ENCODE data around the gene EXOC6.
A peak's percentile ranks its signal among the peaks of the same experiment; 100 is the strongest.

The EXOC6 gene

DNA sequence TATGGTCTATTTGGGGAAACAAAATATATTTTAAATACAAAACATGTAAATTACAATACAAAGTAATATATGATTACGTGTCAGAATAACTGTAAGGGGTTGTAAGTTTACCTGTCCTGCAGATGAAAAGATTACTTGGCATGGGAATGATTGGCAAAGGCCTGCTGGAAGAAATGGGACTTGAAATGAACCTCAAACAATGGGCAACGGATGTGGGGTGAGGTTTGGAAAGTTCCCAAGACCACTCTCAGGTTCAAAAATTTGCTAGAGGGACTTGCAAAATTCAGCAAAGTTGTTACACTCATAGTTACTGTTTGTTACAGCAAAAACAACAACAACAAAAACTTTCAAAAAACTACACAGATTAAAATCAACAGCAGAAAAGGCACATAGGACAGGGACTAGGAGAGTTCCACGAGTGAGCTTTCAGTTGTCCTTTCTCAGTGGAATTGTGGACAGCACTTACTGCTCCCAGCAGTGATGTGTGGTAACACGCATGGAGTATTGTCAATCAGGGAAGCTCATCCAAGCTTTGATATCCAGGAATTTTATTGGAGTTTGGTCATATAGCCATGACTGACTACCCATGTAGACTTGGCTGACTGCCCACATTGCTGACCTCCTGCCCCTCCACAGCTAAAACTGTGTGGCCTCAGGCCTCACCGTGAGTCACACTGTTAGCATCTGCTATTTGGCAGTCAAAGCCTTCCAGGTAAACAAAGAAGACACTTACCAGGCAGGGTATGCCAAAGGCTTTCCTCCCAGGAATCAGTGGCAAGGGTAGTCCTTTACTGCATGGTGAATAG lies 43.8 kb downstream of the EXOC6 start (continued):
- TF ChIP-seq, protein P1, sequence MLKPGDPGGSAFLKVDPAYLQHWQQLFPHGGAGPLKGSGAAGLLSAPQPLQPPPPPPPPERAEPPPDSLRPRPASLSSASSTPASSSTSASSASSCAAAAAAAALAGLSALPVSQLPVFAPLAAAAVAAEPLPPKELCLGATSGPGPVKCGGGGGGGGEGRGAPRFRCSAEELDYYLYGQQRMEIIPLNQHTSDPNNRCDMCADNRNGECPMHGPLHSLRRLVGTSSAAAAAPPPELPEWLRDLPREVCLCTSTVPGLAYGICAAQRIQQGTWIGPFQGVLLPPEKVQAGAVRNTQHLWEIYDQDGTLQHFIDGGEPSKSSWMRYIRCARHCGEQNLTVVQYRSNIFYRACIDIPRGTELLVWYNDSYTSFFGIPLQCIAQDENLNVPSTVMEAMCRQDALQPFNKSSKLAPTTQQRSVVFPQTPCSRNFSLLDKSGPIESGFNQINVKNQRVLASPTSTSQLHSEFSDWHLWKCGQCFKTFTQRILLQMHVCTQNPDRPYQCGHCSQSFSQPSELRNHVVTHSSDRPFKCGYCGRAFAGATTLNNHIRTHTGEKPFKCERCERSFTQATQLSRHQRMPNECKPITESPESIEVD (tag by site-specific recombination; IDR thresholded peaks at IDR 0.05) = peak; percentile 66
- TF ChIP-seq BCL11A (tag by site-specific recombination; IDR thresholded peaks at IDR 0.05; ENCODE audit: low read depth) (peak; percentile 54; the same call in 1 of the 2 replicates), ZNF677 (tag by site-specific recombination; IDR thresholded peaks at IDR 0.05) (no peak), ZNF747 (tag by site-specific recombination; IDR thresholded peaks at IDR 0.05) (no peak), ZBTB7A (tag by site-specific recombination; IDR thresholded peaks at IDR 0.05; ENCODE audit: low read depth) (no peak), HOXD13 (CRISPR knock-in tag; IDR thresholded peaks at IDR 0.05; ENCODE audit: borderline replicate concordance) (peak; percentile 85; the same call in 1 of the 2 replicates), ZNF221 (tag by site-specific recombination; IDR thresholded peaks at IDR 0.05; ENCODE audit: borderline replicate concordance) (no peak), ZNF121 (tag by site-specific recombination; IDR thresholded peaks at IDR 0.05) (no peak), ZNF501 (tag by site-specific recombination; IDR thresholded peaks at IDR 0.05) (no peak), ZFP37 (tag by site-specific recombination; IDR thresholded peaks at IDR 0.05) (0 out of 2 replicates have a peak, but pooled peaks have one; percentile 42), ZNF560 (tag by site-specific recombination; IDR thresholded peaks at IDR 0.05; ENCODE audit: borderline replicate concordance) (no peak), ZNF626 (tag by site-specific recombination; IDR thresholded peaks at IDR 0.05) (no peak), ZNF140 (tag by site-specific recombination; IDR thresholded peaks at IDR 0.05) (no peak), KLF7 (tag by site-specific recombination; IDR thresholded peaks at IDR 0.05; ENCODE audit: borderline replicate concordance) (no peak), ZNF623 (tag by site-specific recombination; IDR thresholded peaks at IDR 0.05) (no peak), TRIM28 (IDR thresholded peaks at IDR 0.05; ENCODE audit: borderline replicate concordance, low read length) (0 out of 2 replicates have a peak, but pooled peaks have one; percentile 54), MYNN (tag by site-specific recombination; IDR thresholded peaks at IDR 0.05; ENCODE audit: borderline replicate concordance) (no peak), ZNF426 (tag by site-specific recombination; IDR thresholded peaks at IDR 0.05) (no peak), ZNF660 (tag by site-specific recombination; IDR thresholded peaks at IDR 0.05) (peak; percentile 74), OSR2 (tag by site-specific recombination; IDR thresholded peaks at IDR 0.05) (peak; percentile 57; the same call in 1 of the 2 replicates), ZNF16 (tag by site-specific recombination; IDR thresholded peaks at IDR 0.05; ENCODE audit: low read depth) (no peak), RBAK (tag by site-specific recombination; IDR thresholded peaks at IDR 0.05) (no peak), HOXA7 (CRISPR knock-in tag; IDR thresholded peaks at IDR 0.05; ENCODE audit: borderline replicate concordance) (no peak), ZNF521 (tag by site-specific recombination; IDR thresholded peaks at IDR 0.05) (no peak), ZNF433 (tag by site-specific recombination; IDR thresholded peaks at IDR 0.05; ENCODE audit: low read depth) (no peak), ZNF843 (tag by site-specific recombination; IDR thresholded peaks at IDR 0.05) (0 out of 2 replicates have a peak, but pooled peaks have one; percentile 28), ZNF701 (tag by site-specific recombination; IDR thresholded peaks at IDR 0.05) (no peak), SETDB1 (IDR thresholded peaks at IDR 0.05; ENCODE audit: insufficient read length, low read length) (no peak), ZNF37A (tag by site-specific recombination; IDR thresholded peaks at IDR 0.05) (no peak)
- TF ChIP-seq, protein P2, sequence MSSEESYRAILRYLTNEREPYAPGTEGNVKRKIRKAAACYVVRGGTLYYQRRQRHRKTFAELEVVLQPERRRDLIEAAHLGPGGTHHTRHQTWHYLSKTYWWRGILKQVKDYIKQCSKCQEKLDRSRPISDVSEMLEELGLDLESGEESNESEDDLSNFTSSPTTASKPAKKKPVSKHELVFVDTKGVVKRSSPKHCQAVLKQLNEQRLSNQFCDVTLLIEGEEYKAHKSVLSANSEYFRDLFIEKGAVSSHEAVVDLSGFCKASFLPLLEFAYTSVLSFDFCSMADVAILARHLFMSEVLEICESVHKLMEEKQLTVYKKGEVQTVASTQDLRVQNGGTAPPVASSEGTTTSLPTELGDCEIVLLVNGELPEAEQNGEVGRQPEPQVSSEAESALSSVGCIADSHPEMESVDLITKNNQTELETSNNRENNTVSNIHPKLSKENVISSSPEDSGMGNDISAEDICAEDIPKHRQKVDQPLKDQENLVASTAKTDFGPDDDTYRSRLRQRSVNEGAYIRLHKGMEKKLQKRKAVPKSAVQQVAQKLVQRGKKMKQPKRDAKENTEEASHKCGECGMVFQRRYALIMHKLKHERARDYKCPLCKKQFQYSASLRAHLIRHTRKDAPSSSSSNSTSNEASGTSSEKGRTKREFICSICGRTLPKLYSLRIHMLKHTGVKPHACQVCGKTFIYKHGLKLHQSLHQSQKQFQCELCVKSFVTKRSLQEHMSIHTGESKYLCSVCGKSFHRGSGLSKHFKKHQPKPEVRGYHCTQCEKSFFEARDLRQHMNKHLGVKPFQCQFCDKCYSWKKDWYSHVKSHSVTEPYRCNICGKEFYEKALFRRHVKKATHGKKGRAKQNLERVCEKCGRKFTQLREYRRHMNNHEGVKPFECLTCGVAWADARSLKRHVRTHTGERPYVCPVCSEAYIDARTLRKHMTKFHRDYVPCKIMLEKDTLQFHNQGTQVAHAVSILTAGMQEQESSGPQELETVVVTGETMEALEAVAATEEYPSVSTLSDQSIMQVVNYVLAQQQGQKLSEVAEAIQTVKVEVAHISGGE (tag by site-specific recombination; conservative IDR thresholded peaks at IDR 0.05; ENCODE audit: low read depth) = no peak
- TF ChIP-seq, protein P3, sequence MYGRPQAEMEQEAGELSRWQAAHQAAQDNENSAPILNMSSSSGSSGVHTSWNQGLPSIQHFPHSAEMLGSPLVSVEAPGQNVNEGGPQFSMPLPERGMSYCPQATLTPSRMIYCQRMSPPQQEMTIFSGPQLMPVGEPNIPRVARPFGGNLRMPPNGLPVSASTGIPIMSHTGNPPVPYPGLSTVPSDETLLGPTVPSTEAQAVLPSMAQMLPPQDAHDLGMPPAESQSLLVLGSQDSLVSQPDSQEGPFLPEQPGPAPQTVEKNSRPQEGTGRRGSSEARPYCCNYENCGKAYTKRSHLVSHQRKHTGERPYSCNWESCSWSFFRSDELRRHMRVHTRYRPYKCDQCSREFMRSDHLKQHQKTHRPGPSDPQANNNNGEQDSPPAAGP (tag by site-specific recombination; IDR thresholded peaks at IDR 0.05) = no peak

Measured in HEK293 (cell line).